PFSK-1 (cell line): ENCODE measurements around the gene RARA.

ENCODE experiments used
- FOXP2 ChIP-seq: optimal IDR thresholded peaks from 2 replicates; pipeline ENCODE3; 2011; ENCODE audit warnings: borderline replicate concordance, control low read depth, inconsistent platforms; ENCODE audit not compliant: insufficient read depth; ENCODE audit errors: extremely low read length, extremely low read depth
- POLR2AphosphoS5 ChIP-seq: IDR thresholded peaks from 2 replicates; pipeline ENCODE4 v1.6.1; 2012; ENCODE audit warnings: low read depth, mild to moderate bottlenecking, control low read depth, low read length, moderate library complexity
- REST ChIP-seq, 2 experiments: IDR thresholded peaks; 2 replicates each; pipeline versions ENCODE4 v1.6.1 to v1.8.0; 2011 to 2012; ENCODE audit warnings: low read depth in 2 of 2, low read length in 2 of 2, control low read depth in 1 of 2, inconsistent platforms in 1 of 2, mild to moderate bottlenecking in 1 of 2, moderate library complexity in 1 of 2; ENCODE audit not compliant: insufficient read depth in 1 of 2
- SIN3A ChIP-seq: IDR thresholded peaks from 2 replicates; pipeline ENCODE4 v1.6.1; 2012; ENCODE audit warnings: mild to moderate bottlenecking, low read length, moderate library complexity, borderline replicate concordance; ENCODE audit not compliant: insufficient read depth
- TAF1 ChIP-seq: IDR thresholded peaks from 2 replicates; pipeline ENCODE4 v1.6.1; 2012; ENCODE audit warnings: low read length, control low read depth, borderline replicate concordance; ENCODE audit not compliant: insufficient read depth

- TF ChIP-seq REST (IDR thresholded peaks at IDR 0.05; ENCODE audit: insufficient read depth in 1 of 2, low read depth in 2 of 2, low read length in 2 of 2) (no peak), POLR2AphosphoS5 (no peak), TAF1 (no peak), SIN3A (no peak), FOXP2 (no peak)
Observed at GRCh38 chr17:40377832-40378231, 68.9 kb downstream of the RARA start.
